Measurements from ENCODE around the gene HIF1A. TPM values are rescaled to one million over a fixed set of nuclear protein-coding genes. Genes with fewer than 3 reads are reported as not detected.

The HIF1A gene
- total and polyA plus RNA-seq, 10 of the 15 experiments (the other 5 are each of a cell fraction or from before 2014, with no cell fraction given), result 18.3 to 97.0 (median 75.3) TPM

DNA sequence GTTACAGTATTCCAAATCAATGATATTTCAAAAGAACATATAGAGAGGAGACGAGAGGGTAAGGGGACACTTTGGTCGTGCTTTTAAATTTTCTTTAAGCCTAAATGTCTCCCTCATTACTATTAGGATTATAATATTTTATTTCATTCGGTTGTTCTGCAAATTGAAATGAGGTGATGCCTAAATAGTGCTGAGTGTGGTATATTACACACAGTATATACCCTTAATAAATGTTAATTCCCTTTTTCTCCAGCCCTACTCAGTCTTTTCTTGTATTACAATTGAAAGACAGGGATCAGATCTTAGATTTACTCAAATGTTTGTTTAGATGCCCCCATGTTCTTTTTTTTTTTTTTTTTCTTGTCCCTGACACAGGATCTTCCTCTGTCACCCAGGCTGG is 74.6 kb downstream of the HIF1A start (continued):
- TF ChIP-seq, protein P1, sequence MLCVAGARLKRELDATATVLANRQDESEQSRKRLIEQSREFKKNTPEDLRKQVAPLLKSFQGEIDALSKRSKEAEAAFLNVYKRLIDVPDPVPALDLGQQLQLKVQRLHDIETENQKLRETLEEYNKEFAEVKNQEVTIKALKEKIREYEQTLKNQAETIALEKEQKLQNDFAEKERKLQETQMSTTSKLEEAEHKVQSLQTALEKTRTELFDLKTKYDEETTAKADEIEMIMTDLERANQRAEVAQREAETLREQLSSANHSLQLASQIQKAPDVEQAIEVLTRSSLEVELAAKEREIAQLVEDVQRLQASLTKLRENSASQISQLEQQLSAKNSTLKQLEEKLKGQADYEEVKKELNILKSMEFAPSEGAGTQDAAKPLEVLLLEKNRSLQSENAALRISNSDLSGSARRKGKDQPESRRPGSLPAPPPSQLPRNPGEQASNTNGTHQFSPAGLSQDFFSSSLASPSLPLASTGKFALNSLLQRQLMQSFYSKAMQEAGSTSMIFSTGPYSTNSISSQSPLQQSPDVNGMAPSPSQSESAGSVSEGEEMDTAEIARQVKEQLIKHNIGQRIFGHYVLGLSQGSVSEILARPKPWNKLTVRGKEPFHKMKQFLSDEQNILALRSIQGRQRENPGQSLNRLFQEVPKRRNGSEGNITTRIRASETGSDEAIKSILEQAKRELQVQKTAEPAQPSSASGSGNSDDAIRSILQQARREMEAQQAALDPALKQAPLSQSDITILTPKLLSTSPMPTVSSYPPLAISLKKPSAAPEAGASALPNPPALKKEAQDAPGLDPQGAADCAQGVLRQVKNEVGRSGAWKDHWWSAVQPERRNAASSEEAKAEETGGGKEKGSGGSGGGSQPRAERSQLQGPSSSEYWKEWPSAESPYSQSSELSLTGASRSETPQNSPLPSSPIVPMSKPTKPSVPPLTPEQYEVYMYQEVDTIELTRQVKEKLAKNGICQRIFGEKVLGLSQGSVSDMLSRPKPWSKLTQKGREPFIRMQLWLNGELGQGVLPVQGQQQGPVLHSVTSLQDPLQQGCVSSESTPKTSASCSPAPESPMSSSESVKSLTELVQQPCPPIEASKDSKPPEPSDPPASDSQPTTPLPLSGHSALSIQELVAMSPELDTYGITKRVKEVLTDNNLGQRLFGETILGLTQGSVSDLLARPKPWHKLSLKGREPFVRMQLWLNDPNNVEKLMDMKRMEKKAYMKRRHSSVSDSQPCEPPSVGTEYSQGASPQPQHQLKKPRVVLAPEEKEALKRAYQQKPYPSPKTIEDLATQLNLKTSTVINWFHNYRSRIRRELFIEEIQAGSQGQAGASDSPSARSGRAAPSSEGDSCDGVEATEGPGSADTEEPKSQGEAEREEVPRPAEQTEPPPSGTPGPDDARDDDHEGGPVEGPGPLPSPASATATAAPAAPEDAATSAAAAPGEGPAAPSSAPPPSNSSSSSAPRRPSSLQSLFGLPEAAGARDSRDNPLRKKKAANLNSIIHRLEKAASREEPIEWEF (IDR thresholded peaks at IDR 0.05; ENCODE audit: insufficient replicate concordance, low read depth, low read length), result no peak
- TF ChIP-seq PKNOX1 (IDR thresholded peaks at IDR 0.05), result no peak
- TF ChIP-seq MAX (IDR thresholded peaks at IDR 0.05; ENCODE audit: low read depth, low read length), result no peak
- TF ChIP-seq RAD51 (IDR thresholded peaks at IDR 0.05), result no peak

- intact Hi-C loops (cut with micrococcal nuclease; ENCODE audit: unreplicated experiment) (no loop called here), in situ Hi-C loops (cut with MboI) (no loop called here)
- WGBS (ENCODE audit: insufficient coverage, insufficient replicate concordance, low lambda C conversion rate, missing lambda C conversion rate), result 100% methylated on average over 1 of the region's 1 CpG
- no peak overlapping the region for H3K27ac ChIP-seq (ENCODE audit: control insufficient read depth, insufficient read depth)
- H3K4me2 ChIP-seq (ENCODE audit: control insufficient read depth, insufficient read depth), result no peak overlapping the region
- no peaks in the 10 kb centered on the region for H4K20me1 ChIP-seq (ENCODE audit: control insufficient read depth, insufficient read depth)
- H3K9me3 ChIP-seq (replicated peaks; ENCODE audit: control insufficient read depth, insufficient read depth, low read length), result no peaks in the 10 kb centered on the region
- H3K9ac ChIP-seq (ENCODE audit: control insufficient read depth, insufficient read depth, low read length), result no peak overlapping the region
- RAD21 ChIA-PET (ENCODE audit: unreplicated experiment), result interaction anchor here (0.7 kb wide), 1 partner anchor 298 kb away, joined by 3 read pairs; no protein-coding TSS in a partner anchor
- SMC1A ChIA-PET (ENCODE audit: uncharacterized antibody, unreplicated experiment), result interaction anchor here (1.2 kb wide), 1 partner anchor 9 kb away, joined by 6 read pairs; no protein-coding TSS in a partner anchor
- POLR2A ChIA-PET, result interaction anchor here (0.6 kb wide), 1 partner anchor 17 kb away, joined by 4 read pairs; no protein-coding TSS in a partner anchor
- H3K27me3 ChIP-seq (replicated peaks in 1 of 2; ENCODE audit: control insufficient read depth in 2 of 2, insufficient read depth in 2 of 2, low read length in 1 of 2), result no peaks in the 10 kb centered on the region
- ATAC-seq (no peak; the same call in 2 of the 3 replicates), DNase-seq (ENCODE audit: low read depth, low spot score) (no peak), FAIRE-seq (no peak)
- BruUV-seq (replicated peaks), result no TSS peak
- H2AFZ ChIP-seq (ENCODE audit: control insufficient read depth, low read depth, low read length), result no peak overlapping the region
- peaks cover 3% of the 10 kb centered on the region for H3K4me1 ChIP-seq (ENCODE audit: control insufficient read depth, insufficient read depth, low read length)
- no peaks in the 10 kb centered on the region for H3K79me2 ChIP-seq (ENCODE audit: control insufficient read depth, insufficient read depth, low read length)
- CTCF ChIA-PET, result no interaction called here
- peaks cover 6 to 13% of the 10 kb centered on the region in 2 experiments; a peak in 3 of 4 replicates for H3K36me3 ChIP-seq (ENCODE audit: control insufficient read depth in 2 of 2, insufficient read depth in 2 of 2, low read length in 1 of 2)
- H3K4me3 ChIP-seq, result no peak overlapping the region
- TF ChIP-seq HDGF (IDR thresholded peaks at IDR 0.05) (no peak), SIX5 (IDR thresholded peaks at IDR 0.05; ENCODE audit: low read depth, low read length, severe bottlenecking) (no peak), MYC (IDR thresholded peaks at IDR 0.05; ENCODE audit: insufficient read depth, insufficient read length, insufficient replicate concordance, low read length, severe bottlenecking) (no peak)
- TF ChIP-seq, protein P2, sequence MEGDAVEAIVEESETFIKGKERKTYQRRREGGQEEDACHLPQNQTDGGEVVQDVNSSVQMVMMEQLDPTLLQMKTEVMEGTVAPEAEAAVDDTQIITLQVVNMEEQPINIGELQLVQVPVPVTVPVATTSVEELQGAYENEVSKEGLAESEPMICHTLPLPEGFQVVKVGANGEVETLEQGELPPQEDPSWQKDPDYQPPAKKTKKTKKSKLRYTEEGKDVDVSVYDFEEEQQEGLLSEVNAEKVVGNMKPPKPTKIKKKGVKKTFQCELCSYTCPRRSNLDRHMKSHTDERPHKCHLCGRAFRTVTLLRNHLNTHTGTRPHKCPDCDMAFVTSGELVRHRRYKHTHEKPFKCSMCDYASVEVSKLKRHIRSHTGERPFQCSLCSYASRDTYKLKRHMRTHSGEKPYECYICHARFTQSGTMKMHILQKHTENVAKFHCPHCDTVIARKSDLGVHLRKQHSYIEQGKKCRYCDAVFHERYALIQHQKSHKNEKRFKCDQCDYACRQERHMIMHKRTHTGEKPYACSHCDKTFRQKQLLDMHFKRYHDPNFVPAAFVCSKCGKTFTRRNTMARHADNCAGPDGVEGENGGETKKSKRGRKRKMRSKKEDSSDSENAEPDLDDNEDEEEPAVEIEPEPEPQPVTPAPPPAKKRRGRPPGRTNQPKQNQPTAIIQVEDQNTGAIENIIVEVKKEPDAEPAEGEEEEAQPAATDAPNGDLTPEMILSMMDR (IDR thresholded peaks at IDR 0.05 in 2 of 3, conservative IDR thresholded peaks at IDR 0.05 in 1 of 3; ENCODE audit: control insufficient read depth in 2 of 3, extremely low read depth in 1 of 3, insufficient read depth in 1 of 3, low read depth in 3 of 3, low read length in 3 of 3), result no peak
- TF ChIP-seq, protein P3, sequence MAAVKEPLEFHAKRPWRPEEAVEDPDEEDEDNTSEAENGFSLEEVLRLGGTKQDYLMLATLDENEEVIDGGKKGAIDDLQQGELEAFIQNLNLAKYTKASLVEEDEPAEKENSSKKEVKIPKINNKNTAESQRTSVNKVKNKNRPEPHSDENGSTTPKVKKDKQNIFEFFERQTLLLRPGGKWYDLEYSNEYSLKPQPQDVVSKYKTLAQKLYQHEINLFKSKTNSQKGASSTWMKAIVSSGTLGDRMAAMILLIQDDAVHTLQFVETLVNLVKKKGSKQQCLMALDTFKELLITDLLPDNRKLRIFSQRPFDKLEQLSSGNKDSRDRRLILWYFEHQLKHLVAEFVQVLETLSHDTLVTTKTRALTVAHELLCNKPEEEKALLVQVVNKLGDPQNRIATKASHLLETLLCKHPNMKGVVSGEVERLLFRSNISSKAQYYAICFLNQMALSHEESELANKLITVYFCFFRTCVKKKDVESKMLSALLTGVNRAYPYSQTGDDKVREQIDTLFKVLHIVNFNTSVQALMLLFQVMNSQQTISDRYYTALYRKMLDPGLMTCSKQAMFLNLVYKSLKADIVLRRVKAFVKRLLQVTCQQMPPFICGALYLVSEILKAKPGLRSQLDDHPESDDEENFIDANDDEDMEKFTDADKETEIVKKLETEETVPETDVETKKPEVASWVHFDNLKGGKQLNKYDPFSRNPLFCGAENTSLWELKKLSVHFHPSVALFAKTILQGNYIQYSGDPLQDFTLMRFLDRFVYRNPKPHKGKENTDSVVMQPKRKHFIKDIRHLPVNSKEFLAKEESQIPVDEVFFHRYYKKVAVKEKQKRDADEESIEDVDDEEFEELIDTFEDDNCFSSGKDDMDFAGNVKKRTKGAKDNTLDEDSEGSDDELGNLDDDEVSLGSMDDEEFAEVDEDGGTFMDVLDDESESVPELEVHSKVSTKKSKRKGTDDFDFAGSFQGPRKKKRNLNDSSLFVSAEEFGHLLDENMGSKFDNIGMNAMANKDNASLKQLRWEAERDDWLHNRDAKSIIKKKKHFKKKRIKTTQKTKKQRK (IDR thresholded peaks at IDR 0.05; ENCODE audit: low read depth, low read length), result no peak
These were observed 79.5 kb downstream of the HIF1A start for GRCh38 chr14:61774861-61775260.

Measured in GM12878 (cell line).